ENCODE measurements around the gene OSTN.

DNA sequence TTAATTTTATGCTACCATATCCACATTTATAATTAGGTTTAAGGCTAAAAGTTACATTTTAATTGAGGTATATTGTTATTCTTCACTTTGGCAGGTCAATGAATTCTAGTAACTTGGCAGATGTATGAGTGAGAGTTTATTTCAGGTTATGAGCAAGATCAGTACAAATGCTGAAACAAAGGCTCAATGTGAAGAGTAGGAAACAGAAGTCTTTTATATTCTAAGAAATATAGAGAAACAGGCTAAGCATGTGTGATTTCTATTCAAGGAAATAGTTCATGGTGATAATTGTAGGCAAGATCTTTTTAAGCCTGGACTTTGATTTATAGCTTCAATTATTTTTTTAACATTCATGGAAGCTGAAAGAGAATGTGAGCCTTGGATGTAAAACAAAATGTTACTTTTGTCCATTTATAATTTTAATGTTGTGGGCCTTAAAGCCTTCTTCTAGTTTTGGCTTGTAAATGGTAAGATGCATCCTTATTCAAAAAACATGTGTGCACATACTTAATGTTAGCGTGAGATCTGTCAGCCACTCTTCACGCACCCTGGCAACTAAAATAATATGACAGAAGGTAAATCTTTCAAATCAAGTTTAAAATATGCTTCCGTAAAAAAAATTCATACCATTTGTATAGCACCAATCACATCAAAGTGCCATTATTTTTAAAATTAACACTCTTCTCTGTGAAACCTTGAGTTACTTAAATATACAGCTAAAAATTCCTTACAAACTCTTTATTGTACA, 22.8 kb upstream of the OSTN start:
- no peak for TF ChIP-seq ARNTL (CRISPR knock-in tag; IDR thresholded peaks at IDR 0.05; ENCODE audit: borderline replicate concordance, low read depth)
- no peak for TF ChIP-seq CSDC2 (CRISPR knock-in tag; IDR thresholded peaks at IDR 0.05)
- TF ChIP-seq, protein P1, sequence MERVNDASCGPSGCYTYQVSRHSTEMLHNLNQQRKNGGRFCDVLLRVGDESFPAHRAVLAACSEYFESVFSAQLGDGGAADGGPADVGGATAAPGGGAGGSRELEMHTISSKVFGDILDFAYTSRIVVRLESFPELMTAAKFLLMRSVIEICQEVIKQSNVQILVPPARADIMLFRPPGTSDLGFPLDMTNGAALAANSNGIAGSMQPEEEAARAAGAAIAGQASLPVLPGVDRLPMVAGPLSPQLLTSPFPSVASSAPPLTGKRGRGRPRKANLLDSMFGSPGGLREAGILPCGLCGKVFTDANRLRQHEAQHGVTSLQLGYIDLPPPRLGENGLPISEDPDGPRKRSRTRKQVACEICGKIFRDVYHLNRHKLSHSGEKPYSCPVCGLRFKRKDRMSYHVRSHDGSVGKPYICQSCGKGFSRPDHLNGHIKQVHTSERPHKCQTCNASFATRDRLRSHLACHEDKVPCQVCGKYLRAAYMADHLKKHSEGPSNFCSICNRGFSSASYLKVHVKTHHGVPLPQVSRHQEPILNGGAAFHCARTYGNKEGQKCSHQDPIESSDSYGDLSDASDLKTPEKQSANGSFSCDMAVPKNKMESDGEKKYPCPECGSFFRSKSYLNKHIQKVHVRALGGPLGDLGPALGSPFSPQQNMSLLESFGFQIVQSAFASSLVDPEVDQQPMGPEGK (CRISPR knock-in tag; IDR thresholded peaks at IDR 0.05; ENCODE audit: borderline replicate concordance), result no peak
- TF ChIP-seq ESRRG (CRISPR knock-in tag; IDR thresholded peaks at IDR 0.05), result no peak
- no peak for TF ChIP-seq TOX (CRISPR knock-in tag; IDR thresholded peaks at IDR 0.05; ENCODE audit: borderline replicate concordance)
- TF ChIP-seq ZC3H10 (CRISPR knock-in tag; IDR thresholded peaks at IDR 0.05), result no peak
- TF ChIP-seq, protein P2, sequence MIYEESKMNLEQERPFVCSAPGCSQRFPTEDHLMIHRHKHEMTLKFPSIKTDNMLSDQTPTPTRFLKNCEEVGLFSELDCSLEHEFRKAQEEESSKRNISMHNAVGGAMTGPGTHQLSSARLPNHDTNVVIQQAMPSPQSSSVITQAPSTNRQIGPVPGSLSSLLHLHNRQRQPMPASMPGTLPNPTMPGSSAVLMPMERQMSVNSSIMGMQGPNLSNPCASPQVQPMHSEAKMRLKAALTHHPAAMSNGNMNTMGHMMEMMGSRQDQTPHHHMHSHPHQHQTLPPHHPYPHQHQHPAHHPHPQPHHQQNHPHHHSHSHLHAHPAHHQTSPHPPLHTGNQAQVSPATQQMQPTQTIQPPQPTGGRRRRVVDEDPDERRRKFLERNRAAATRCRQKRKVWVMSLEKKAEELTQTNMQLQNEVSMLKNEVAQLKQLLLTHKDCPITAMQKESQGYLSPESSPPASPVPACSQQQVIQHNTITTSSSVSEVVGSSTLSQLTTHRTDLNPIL (CRISPR knock-in tag; IDR thresholded peaks at IDR 0.05; ENCODE audit: low read depth), result no peak
- TF ChIP-seq SNAI2 (CRISPR knock-in tag; IDR thresholded peaks at IDR 0.05), result no peak
- no peak for TF ChIP-seq PPARA (CRISPR knock-in tag; IDR thresholded peaks at IDR 0.05; ENCODE audit: borderline replicate concordance)
- no peak for TF ChIP-seq ZNF565 (CRISPR knock-in tag; conservative IDR thresholded peaks at IDR 0.05; ENCODE audit: low read depth)
- no peak for TF ChIP-seq ZNF8 (CRISPR knock-in tag; IDR thresholded peaks at IDR 0.05)
- TF ChIP-seq ZFP3 (CRISPR knock-in tag; IDR thresholded peaks at IDR 0.05), result no peak
- TF ChIP-seq GLIS3 (CRISPR knock-in tag; IDR thresholded peaks at IDR 0.05), result no peak
- TF ChIP-seq, protein P3, sequence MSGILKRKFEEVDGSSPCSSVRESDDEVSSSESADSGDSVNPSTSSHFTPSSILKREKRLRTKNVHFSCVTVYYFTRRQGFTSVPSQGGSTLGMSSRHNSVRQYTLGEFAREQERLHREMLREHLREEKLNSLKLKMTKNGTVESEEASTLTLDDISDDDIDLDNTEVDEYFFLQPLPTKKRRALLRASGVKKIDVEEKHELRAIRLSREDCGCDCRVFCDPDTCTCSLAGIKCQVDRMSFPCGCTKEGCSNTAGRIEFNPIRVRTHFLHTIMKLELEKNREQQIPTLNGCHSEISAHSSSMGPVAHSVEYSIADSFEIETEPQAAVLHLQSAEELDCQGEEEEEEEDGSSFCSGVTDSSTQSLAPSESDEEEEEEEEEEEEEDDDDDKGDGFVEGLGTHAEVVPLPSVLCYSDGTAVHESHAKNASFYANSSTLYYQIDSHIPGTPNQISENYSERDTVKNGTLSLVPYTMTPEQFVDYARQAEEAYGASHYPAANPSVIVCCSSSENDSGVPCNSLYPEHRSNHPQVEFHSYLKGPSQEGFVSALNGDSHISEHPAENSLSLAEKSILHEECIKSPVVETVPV (CRISPR knock-in tag; IDR thresholded peaks at IDR 0.05), result no peak

Data from SK-N-SH treated with all-trans-retinoic acid at 6 μM for 48 hours (cell line).